ENCODE data around the gene RASL11A.

DNA sequence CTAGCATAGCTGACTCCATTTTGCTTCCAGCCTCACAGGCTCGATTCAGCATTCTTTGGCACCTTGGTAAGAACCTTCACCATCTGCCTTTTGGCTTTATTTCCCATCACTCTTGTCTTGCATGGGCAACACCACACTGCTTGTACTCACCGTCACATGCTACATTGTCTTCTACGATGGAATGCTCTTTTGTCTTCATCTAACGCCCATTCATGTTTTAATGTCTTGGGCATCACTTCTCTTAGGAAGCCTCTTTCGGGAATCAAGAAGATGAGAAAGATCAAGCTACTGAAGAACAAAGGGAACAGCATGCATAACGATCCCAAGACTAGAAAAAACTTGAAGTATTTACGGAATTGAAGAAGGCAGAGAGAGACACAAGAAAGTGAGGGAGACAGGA, 25.0 kb upstream of the RASL11A start:
- TF ChIP-seq KDM1A (IDR thresholded peaks at IDR 0.05; ENCODE audit: low read depth) (no peak), CHD4 (IDR thresholded peaks at IDR 0.05; ENCODE audit: borderline replicate concordance) (no peak), RCOR1 (IDR thresholded peaks at IDR 0.05; ENCODE audit: low read depth, low read length) (no peak), MAZ (IDR thresholded peaks at IDR 0.05; ENCODE audit: borderline replicate concordance, low read depth, low read length) (no peak), BHLHE40 (IDR thresholded peaks at IDR 0.05; ENCODE audit: low read depth, low read length) (no peak), PHF8 (IDR thresholded peaks at IDR 0.05; ENCODE audit: borderline replicate concordance, low read depth) (no peak), SMC3 (IDR thresholded peaks at IDR 0.05) (no peak), TP53 (CRISPR knock-in tag; IDR thresholded peaks at IDR 0.05) (no peak), ESRRA (IDR thresholded peaks at IDR 0.05; ENCODE audit: borderline replicate concordance, low read length) (no peak)
- TF ChIP-seq, protein P1, sequence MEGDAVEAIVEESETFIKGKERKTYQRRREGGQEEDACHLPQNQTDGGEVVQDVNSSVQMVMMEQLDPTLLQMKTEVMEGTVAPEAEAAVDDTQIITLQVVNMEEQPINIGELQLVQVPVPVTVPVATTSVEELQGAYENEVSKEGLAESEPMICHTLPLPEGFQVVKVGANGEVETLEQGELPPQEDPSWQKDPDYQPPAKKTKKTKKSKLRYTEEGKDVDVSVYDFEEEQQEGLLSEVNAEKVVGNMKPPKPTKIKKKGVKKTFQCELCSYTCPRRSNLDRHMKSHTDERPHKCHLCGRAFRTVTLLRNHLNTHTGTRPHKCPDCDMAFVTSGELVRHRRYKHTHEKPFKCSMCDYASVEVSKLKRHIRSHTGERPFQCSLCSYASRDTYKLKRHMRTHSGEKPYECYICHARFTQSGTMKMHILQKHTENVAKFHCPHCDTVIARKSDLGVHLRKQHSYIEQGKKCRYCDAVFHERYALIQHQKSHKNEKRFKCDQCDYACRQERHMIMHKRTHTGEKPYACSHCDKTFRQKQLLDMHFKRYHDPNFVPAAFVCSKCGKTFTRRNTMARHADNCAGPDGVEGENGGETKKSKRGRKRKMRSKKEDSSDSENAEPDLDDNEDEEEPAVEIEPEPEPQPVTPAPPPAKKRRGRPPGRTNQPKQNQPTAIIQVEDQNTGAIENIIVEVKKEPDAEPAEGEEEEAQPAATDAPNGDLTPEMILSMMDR (IDR thresholded peaks at IDR 0.05): no peak
- TF ChIP-seq, protein P2, sequence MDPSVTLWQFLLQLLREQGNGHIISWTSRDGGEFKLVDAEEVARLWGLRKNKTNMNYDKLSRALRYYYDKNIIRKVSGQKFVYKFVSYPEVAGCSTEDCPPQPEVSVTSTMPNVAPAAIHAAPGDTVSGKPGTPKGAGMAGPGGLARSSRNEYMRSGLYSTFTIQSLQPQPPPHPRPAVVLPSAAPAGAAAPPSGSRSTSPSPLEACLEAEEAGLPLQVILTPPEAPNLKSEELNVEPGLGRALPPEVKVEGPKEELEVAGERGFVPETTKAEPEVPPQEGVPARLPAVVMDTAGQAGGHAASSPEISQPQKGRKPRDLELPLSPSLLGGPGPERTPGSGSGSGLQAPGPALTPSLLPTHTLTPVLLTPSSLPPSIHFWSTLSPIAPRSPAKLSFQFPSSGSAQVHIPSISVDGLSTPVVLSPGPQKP (IDR thresholded peaks at IDR 0.05; ENCODE audit: low read depth, low read length): no peak

All from A549 (cell line).